Mammary epithelial cell (primary cell): ENCODE results near the gene MORN2.

Source experiments
- EZH2 ChIP-seq: IDR thresholded peaks from 2 replicates; pipeline ENCODE4 v1.6.1; 2012; ENCODE audit warnings: low read length, inconsistent platforms, borderline replicate concordance
- TF ChIP-seq, protein P1 (sequence below), 2 donors: IDR thresholded peaks in 1 of 2; conservative IDR thresholded peaks in 1 of 2; 2 replicates each; pipeline ENCODE4 v1.5.1; 2011 to 2012; ENCODE audit warnings: inconsistent platforms in 2 of 2, low read length in 2 of 2, mild to moderate bottlenecking in 2 of 2, control low read depth in 1 of 2, low read depth in 1 of 2; ENCODE audit not compliant: insufficient read depth in 1 of 2; ENCODE audit errors: extremely low read depth in 1 of 2

DNA sequence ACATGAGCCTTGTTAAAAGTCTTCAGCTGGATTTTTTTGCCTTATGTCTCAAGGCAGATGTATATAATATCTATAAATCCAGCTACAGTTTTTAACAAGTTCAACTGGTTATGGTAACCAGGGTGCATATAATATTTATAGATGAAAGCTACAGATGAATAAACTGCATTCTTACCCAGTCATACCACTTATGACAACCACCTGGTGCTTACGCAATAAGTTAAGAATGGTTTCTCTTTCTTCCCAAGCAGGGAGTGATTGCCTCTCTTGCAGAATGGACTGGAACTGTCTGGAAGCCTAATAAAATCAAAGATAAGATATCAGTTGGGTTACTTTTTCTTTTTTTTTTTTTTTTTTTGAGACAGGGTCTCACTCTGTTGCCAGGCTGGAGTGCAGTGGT, 19.6 kb upstream of the MORN2 start:
- TF ChIP-seq, protein P1, sequence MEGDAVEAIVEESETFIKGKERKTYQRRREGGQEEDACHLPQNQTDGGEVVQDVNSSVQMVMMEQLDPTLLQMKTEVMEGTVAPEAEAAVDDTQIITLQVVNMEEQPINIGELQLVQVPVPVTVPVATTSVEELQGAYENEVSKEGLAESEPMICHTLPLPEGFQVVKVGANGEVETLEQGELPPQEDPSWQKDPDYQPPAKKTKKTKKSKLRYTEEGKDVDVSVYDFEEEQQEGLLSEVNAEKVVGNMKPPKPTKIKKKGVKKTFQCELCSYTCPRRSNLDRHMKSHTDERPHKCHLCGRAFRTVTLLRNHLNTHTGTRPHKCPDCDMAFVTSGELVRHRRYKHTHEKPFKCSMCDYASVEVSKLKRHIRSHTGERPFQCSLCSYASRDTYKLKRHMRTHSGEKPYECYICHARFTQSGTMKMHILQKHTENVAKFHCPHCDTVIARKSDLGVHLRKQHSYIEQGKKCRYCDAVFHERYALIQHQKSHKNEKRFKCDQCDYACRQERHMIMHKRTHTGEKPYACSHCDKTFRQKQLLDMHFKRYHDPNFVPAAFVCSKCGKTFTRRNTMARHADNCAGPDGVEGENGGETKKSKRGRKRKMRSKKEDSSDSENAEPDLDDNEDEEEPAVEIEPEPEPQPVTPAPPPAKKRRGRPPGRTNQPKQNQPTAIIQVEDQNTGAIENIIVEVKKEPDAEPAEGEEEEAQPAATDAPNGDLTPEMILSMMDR (conservative IDR thresholded peaks at IDR 0.05 in 1 of 2, IDR thresholded peaks at IDR 0.05 in 1 of 2; ENCODE audit: extremely low read depth in 1 of 2, insufficient read depth in 1 of 2, low read depth in 1 of 2, low read length in 2 of 2): no peak
- TF ChIP-seq EZH2: no peak
